ENCODE results near the gene IL12RB1. TPM values are rescaled to one million over a fixed set of nuclear protein-coding genes. Genes with fewer than 3 reads are reported as not detected.

Gene IL12RB1
- total RNA-seq, 1 donor from 2014 or later, result not detected

GRCh38 chr19:18029617-18030338, 57.0 kb downstream of the IL12RB1 start:
- Mint-ChIP-seq H3K27me3 (ENCODE audit: unreplicated experiment) (peaks cover 4% of the 10 kb centered on the region), H3K36me3 (ENCODE audit: low read depth, unreplicated experiment) (no peaks in the 10 kb centered on the region), H3K27ac (ENCODE audit: unreplicated experiment) (no peak overlapping the region), H3K9me3 (ENCODE audit: unreplicated experiment) (no peaks in the 10 kb centered on the region), H3K4me3 (ENCODE audit: unreplicated experiment) (no peak overlapping the region), H3K4me1 (ENCODE audit: unreplicated experiment) (no peaks in the 10 kb centered on the region)
- DNase-seq (ENCODE audit: low spot score), result no peak
- TF ChIP-seq CTCF (IDR thresholded peaks at IDR 0.05; ENCODE audit: unreplicated experiment), result no peak

DNA sequence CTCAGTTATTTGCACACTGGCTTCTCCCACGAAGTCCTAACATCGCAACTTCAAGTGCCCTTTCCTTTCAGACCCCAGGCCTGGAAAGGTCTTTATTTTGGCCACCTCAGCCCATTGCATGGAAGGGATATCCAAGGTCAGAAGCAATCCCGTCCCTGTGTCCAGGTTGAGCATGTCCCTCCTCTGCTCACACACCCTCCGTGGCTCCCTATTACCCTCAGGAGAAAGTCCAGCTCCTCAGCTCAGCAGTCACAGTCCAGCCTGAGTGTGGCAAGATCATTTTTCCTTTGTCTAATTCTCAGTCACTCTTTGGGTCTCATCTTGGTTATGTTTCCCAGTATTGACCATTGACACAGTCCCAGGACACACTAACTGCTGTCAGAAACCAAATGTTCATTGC, 59.6 kb downstream of the IL12RB1 start:
- no peaks in the 10 kb centered on the region for H3K9me3 Mint-ChIP-seq (ENCODE audit: unreplicated experiment)
- no peaks in the 10 kb centered on the region for H3K36me3 Mint-ChIP-seq (ENCODE audit: low read depth, unreplicated experiment)
- DNase-seq (ENCODE audit: low spot score), result no peak
- H3K27me3 Mint-ChIP-seq (ENCODE audit: unreplicated experiment), result no peaks in the 10 kb centered on the region
- no peak for TF ChIP-seq CTCF (IDR thresholded peaks at IDR 0.05; ENCODE audit: unreplicated experiment)
- no peak overlapping the region for H3K27ac Mint-ChIP-seq (ENCODE audit: unreplicated experiment)
- peaks cover 15% of the 10 kb centered on the region for H3K4me1 Mint-ChIP-seq (ENCODE audit: unreplicated experiment)
- H3K4me3 Mint-ChIP-seq (ENCODE audit: unreplicated experiment), result no peak overlapping the region

DNA sequence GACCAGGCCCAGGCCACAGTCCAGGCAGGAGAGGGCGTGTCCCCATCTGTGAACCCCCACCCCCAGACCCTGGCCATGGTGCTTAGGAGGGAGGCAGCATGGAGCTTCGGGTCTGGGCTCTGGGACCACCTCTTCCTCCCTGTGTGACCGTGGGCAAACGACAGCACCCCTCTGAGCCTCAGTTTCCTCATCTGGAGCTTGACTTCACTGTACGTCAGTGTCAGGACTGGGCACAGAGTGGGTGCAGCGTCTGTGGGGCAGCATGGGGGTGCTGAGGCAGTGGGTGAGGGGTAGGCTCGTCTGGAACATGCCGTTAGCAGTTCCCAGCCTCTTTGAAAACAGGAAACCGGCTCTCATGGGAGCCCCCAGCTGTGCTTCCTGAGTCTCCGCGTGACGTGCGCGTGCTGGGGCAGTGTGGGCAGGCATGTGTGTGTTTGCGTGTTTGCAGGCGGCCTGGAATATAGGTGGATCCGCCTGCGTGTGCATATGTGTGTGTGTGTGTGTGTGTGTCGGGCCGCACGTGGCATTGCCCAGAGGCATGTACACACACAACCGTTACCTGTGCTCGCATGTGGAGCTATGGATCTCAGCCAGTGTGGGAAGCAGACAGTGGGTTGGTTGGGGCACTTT, 63.0 kb downstream of the IL12RB1 start:
- Mint-ChIP-seq H3K9me3 (ENCODE audit: unreplicated experiment) (no peaks in the 10 kb centered on the region), H3K4me1 (ENCODE audit: unreplicated experiment) (peaks cover 16% of the 10 kb centered on the region), H3K27ac (ENCODE audit: unreplicated experiment) (peak overlapping the region; percentile 78), H3K4me3 (ENCODE audit: unreplicated experiment) (peak overlapping the region; percentile 23), H3K27me3 (ENCODE audit: unreplicated experiment) (no peaks in the 10 kb centered on the region), H3K36me3 (ENCODE audit: low read depth, unreplicated experiment) (no peaks in the 10 kb centered on the region)
- DNase-seq (ENCODE audit: low spot score), result peak; percentile 36
- no peak for TF ChIP-seq CTCF (IDR thresholded peaks at IDR 0.05; ENCODE audit: unreplicated experiment)

GRCh38 chr19:18021121-18021755, 65.5 kb downstream of the IL12RB1 start:
- H3K4me1 Mint-ChIP-seq (ENCODE audit: unreplicated experiment), result peaks cover 16% of the 10 kb centered on the region
- no peaks in the 10 kb centered on the region for H3K9me3 Mint-ChIP-seq (ENCODE audit: unreplicated experiment)
- H3K36me3 Mint-ChIP-seq (ENCODE audit: low read depth, unreplicated experiment), result no peaks in the 10 kb centered on the region
- H3K27me3 Mint-ChIP-seq (ENCODE audit: unreplicated experiment), result no peaks in the 10 kb centered on the region
- H3K27ac Mint-ChIP-seq (ENCODE audit: unreplicated experiment), result no peak overlapping the region
- no peak for DNase-seq (ENCODE audit: low spot score)
- no peak for TF ChIP-seq CTCF (IDR thresholded peaks at IDR 0.05; ENCODE audit: unreplicated experiment)
- no peak overlapping the region for H3K4me3 Mint-ChIP-seq (ENCODE audit: unreplicated experiment)
